ENCODE measurements around the gene GRB10. TPM values are rescaled to one million over a fixed set of nuclear protein-coding genes. Genes with fewer than 3 reads are reported as not detected.

The GRB10 gene
- total RNA-seq, 4 donors from 2014 or later, result 32.1 to 50.3 (median 38.1) TPM

DNA sequence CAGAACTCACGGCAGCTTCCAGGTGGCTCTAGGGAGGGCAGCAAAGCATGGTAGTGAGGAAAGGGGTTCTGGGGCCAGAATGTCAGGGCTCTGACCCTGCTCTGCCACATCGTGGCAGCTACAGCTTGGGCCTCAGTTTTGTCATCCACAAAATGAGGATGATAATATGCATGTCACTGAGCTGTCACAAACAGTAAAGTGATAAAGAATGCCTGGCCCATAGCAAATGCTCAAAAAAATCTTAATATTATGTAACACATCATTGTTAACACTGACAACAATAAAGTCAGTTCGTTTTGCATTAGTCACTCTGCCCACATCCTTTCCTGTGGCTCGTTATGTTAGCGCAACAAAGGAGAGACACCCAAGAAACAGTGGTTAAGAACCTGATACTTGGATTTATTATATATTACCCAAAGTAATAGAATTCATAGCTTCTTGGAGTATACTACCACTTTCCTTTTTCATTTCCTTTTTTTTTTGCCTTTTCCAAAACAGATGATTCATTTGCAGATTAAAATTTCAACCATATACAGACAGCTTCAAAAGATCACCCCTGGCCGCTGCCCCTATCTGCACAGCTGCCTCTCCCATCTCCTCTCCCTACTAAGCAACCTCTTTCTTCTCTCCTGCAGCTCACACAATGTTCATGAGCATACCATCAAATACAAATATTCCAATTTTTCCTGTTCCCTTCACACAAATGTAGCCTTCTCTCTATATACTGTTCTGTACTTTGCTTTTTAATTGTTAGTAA, 172.0 kb downstream of the GRB10 start:
- peak in 1 of 3 donors; percentile 64 for DNase-seq
- no peak overlapping the region for H3K4me3 ChIP-seq
- peaks cover 0 to 16% (median 0%) of the 10 kb centered on the region in 4 donors for H3K4me1 ChIP-seq
- TF ChIP-seq POLR2A (IDR thresholded peaks at IDR 0.05), result no peak
- TF ChIP-seq, protein P1, sequence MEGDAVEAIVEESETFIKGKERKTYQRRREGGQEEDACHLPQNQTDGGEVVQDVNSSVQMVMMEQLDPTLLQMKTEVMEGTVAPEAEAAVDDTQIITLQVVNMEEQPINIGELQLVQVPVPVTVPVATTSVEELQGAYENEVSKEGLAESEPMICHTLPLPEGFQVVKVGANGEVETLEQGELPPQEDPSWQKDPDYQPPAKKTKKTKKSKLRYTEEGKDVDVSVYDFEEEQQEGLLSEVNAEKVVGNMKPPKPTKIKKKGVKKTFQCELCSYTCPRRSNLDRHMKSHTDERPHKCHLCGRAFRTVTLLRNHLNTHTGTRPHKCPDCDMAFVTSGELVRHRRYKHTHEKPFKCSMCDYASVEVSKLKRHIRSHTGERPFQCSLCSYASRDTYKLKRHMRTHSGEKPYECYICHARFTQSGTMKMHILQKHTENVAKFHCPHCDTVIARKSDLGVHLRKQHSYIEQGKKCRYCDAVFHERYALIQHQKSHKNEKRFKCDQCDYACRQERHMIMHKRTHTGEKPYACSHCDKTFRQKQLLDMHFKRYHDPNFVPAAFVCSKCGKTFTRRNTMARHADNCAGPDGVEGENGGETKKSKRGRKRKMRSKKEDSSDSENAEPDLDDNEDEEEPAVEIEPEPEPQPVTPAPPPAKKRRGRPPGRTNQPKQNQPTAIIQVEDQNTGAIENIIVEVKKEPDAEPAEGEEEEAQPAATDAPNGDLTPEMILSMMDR (IDR thresholded peaks at IDR 0.05), result no peak
- H3K9me3 ChIP-seq, result no peaks in the 10 kb centered on the region
- peak overlapping the region in 1 of 4 donors; percentile 63 for H3K27ac ChIP-seq
- H3K27me3 ChIP-seq, result no peaks in the 10 kb centered on the region
- peaks cover 0 to 18% (median 0%) of the 10 kb centered on the region in 3 donors for H3K36me3 ChIP-seq

DNA sequence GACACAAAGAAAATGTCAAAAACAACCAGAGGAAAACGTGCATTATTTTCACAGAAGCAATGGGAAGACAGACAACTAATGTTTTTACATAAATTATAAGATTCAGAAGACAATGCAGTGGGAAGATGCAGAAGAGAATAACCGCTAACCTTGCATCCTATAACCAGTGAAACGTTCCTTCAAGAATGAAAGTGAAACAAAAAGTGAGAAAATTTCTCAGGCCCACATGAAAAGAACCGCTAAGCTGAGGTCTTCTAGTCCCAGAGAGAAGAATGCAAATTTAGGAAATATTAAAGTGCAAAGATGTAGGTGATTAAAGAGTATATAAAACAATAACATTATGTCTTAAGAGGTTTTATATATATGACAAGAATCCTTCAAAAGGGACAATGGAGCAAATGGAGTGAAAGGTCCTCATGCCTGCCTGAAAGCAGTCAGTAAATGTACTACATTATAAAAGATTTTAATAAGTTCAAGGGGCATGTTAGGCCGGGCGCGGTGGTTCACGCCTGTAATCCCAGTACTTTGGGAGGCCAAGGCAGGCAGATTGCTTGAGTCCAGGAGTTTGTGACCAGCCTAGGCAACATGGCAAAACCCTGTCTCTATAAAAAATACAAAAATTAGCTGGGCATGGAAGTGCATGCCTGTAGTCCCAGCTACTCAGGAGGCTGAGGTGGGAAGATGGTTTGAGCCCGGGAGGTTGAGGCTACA, 174.3 kb downstream of the GRB10 start:
- TF ChIP-seq, protein P1 (IDR thresholded peaks at IDR 0.05), result no peak
- no peak for TF ChIP-seq POLR2A (IDR thresholded peaks at IDR 0.05)
- Histone ChIP-seq H3K27ac (no peak overlapping the region), H3K4me1 (no peaks in the 10 kb centered on the region), H3K36me3 (peaks cover 0 to 41% (median 0%) of the 10 kb centered on the region in 3 donors), H3K4me3 (no peak overlapping the region), H3K27me3 (no peaks in the 10 kb centered on the region), H3K9me3 (no peaks in the 10 kb centered on the region)
- no peak for DNase-seq

DNA sequence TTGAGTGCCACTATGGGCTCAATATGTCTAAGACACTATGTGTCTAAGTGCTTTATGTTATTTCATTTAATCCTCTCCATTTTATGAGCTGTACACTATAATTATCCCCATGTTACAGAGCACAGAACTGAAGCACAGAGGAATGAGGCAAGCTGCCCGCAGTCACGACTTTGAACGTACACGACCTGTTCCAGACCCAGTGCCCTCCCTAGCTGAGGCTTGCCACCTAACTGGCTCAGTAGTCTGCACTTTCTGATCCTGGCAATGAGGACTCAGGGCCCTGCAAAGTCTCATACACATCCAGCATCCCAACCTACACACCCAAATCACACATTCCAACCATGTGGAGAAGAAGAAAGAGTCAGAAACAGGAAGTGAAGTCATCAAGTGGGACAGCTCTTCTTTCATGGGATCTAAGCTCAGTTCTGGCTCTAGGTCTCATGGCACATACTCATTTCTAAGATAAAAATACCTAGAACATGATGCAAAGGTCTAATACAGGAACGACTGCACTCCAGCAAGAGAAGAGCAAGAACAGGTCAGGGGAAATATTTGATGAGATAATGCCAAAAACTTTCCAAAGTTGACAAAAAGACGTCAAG, 175.1 kb downstream of the GRB10 start:
- no peak for DNase-seq
- Histone ChIP-seq H3K4me3 (no peak overlapping the region), H3K36me3 (peaks cover 0 to 39% (median 0%) of the 10 kb centered on the region in 3 donors), H3K4me1 (no peaks in the 10 kb centered on the region), H3K9me3 (no peaks in the 10 kb centered on the region), H3K27ac (no peak overlapping the region), H3K27me3 (no peaks in the 10 kb centered on the region)
- TF ChIP-seq, protein P1 (IDR thresholded peaks at IDR 0.05), result no peak
- no peak for TF ChIP-seq POLR2A (IDR thresholded peaks at IDR 0.05)

DNA sequence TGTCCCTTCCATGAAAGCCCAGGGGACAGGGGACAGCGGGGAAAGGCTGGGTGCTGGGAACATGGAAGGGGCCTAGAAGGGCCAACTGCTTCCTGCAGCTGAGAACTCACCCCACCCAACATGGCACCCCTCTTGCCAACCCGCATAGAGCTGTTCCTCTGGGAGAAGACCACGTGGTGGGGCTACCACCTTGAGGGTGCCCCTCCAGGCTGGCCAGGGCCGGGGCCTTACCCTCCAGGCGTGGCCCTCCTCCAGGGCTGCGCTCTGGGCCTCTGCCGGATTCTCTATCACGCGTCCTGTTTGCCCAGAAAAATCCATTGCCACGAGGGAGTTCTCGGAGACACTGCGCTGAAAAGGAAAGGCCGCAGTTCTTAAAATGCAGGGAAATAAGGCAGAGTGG, 177.6 kb downstream of the GRB10 start:
- Histone ChIP-seq H3K4me3 (no peak overlapping the region), H3K27me3 (no peaks in the 10 kb centered on the region), H3K27ac (no peak overlapping the region), H3K36me3 (peaks cover 0 to 31% (median 0%) of the 10 kb centered on the region in 3 donors), H3K9me3 (no peaks in the 10 kb centered on the region), H3K4me1 (no peaks in the 10 kb centered on the region)
- DNase-seq, result no peak
- TF ChIP-seq POLR2A (IDR thresholded peaks at IDR 0.05), result no peak
- TF ChIP-seq, protein P1 (IDR thresholded peaks at IDR 0.05), result no peak

DNA sequence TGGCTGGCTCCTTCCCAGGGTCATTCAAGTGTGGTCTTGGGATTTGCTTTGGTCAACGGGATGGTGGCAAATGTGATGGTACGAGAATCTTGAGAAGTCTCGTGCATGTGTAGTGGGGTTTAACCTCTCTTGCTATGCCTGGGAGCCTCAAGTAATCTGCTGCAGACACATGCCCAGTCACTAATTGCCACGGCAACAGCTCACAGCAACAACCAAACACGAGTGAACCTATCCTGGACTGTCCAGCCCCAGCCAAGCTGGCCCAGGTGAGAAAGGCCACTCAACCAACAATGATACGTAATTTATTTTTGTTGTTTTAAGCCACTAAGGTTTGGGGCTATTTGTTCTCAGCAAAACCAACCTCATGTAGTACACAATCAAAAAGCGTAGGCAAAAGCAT, 179.4 kb downstream of the GRB10 start:
- H3K9me3 ChIP-seq, result no peaks in the 10 kb centered on the region
- no peak overlapping the region for H3K4me3 ChIP-seq
- DNase-seq, result no peak
- no peak for TF ChIP-seq POLR2A (IDR thresholded peaks at IDR 0.05)
- TF ChIP-seq, protein P1 (IDR thresholded peaks at IDR 0.05), result no peak
- H3K4me1 ChIP-seq, result no peaks in the 10 kb centered on the region
- no peak overlapping the region for H3K27ac ChIP-seq
- peaks cover 0 to 31% (median 0%) of the 10 kb centered on the region in 3 donors for H3K36me3 ChIP-seq
- H3K27me3 ChIP-seq, result no peaks in the 10 kb centered on the region

Data from Peyer's patch (tissue), 4 donors.